Keratinocyte (primary cell): ENCODE results near the gene SH3GLB1. TPM values are rescaled to one million over a fixed set of nuclear protein-coding genes. Genes with fewer than 3 reads are reported as not detected.

ENCODE experiments used
- DNase-seq: peaks from one replicate; pipeline ENCODE4 v3.0.0-alpha.2; 2011; ENCODE audit warnings: low read depth, missing footprints, low spot score
- FAIRE-seq: peaks from 2 replicates; lab custom pipeline; 2011; peaks lifted over from hg19 to GRCh38; lab: Jason Lieb, UNC
- H2AFZ ChIP-seq: 2 replicates; pipeline ENCODE4 v1.6.0; 2012; ENCODE audit warnings: low read length, control low read depth, inconsistent platforms; ENCODE audit not compliant: control insufficient read depth
- H3K27ac ChIP-seq: 2 replicates; pipeline ENCODE4 v1.5.1; 2011; ENCODE audit warnings: low read length; ENCODE audit not compliant: control insufficient read depth, insufficient read depth
- H3K27me3 ChIP-seq: 3 replicates; pipeline ENCODE4 v1.6.0; 2011; ENCODE audit warnings: low read length; ENCODE audit not compliant: control insufficient read depth, insufficient read depth; ENCODE audit errors: extremely low read depth
- H3K36me3 ChIP-seq, 2 experiments: 2 replicates in 1 of 2; 3 replicates in 1 of 2; pipeline ENCODE4 v1.5.1; 2011; ENCODE audit warnings: low read length in 2 of 2, mild to moderate bottlenecking in 1 of 2; ENCODE audit not compliant: control insufficient read depth in 2 of 2, insufficient read depth in 2 of 2; ENCODE audit errors: extremely low read depth in 1 of 2
- H3K4me1 ChIP-seq: 3 replicates; pipeline ENCODE4 v1.5.1; 2011; ENCODE audit warnings: low read length; ENCODE audit not compliant: control insufficient read depth, insufficient read depth; ENCODE audit errors: extremely low read depth
- H3K4me2 ChIP-seq: 3 replicates; pipeline ENCODE4 v1.6.0; 2011; ENCODE audit warnings: low read depth, low read length; ENCODE audit not compliant: control insufficient read depth, insufficient read depth; ENCODE audit errors: extremely low read depth
- H3K4me3 ChIP-seq, 3 experiments: fragments of 200-600 bp in 1 of 3; sonication (generic) in 1 of 3; 2 replicates in 2 of 3; 3 replicates in 1 of 3; pipeline ENCODE4 v1.5.1; 2011 to 2016; ENCODE audit warnings: low read length in 3 of 3, mild to moderate bottlenecking in 3 of 3, control low read depth in 2 of 3, inconsistent platforms in 1 of 3, low read depth in 1 of 3, mixed read lengths in 1 of 3, mixed run types in 1 of 3, moderate library complexity in 1 of 3; ENCODE audit not compliant: control insufficient read depth in 2 of 3, insufficient read depth in 2 of 3; ENCODE audit errors: extremely low read depth in 1 of 3
- H3K79me2 ChIP-seq: 2 replicates; pipeline ENCODE4 v1.6.0; 2012; ENCODE audit warnings: low read length; ENCODE audit not compliant: control insufficient read depth, insufficient read depth
- H3K9ac ChIP-seq: 3 replicates; pipeline ENCODE4 v1.6.0; 2011; ENCODE audit warnings: low read length; ENCODE audit not compliant: control insufficient read depth, insufficient read depth; ENCODE audit errors: extremely low read depth
- H3K9me1 ChIP-seq: 3 replicates; pipeline ENCODE4 v1.6.0; 2011; ENCODE audit warnings: low read length; ENCODE audit not compliant: control insufficient read depth, insufficient read depth; ENCODE audit errors: extremely low read depth
- H3K9me3 ChIP-seq: 2 replicates; pipeline ENCODE4 v1.5.1; 2012; ENCODE audit warnings: low read depth, low read length; ENCODE audit not compliant: control insufficient read depth
- H4K20me1 ChIP-seq: 3 replicates; pipeline ENCODE4 v1.6.0; 2011; ENCODE audit warnings: low read length; ENCODE audit not compliant: control insufficient read depth, insufficient read depth; ENCODE audit errors: extremely low read depth
- CTCF ChIP-seq, 3 experiments: IDR thresholded peaks in 1 of 3; conservative IDR thresholded peaks in 1 of 3; optimal IDR thresholded peaks in 1 of 3; 2 replicates in 2 of 3; 3 replicates in 1 of 3; pipeline versions ENCODE3 to v1.5.1; 2011; ENCODE audit warnings: low read length in 3 of 3, mild to moderate bottlenecking in 3 of 3, moderate library complexity in 2 of 3, control low read depth in 1 of 3, inconsistent platforms in 1 of 3; ENCODE audit not compliant: insufficient read depth in 2 of 3; ENCODE audit errors: extremely low read depth in 1 of 3
- EZH2 ChIP-seq: IDR thresholded peaks from one replicate; pipeline ENCODE4 v1.6.1; 2012; ENCODE audit warnings: inconsistent platforms, mild to moderate bottlenecking, low read length, moderate library complexity
- dilution Hi-C: fragments of 300-500 bp; cut with MboI; formaldehyde crosslinking; loops from one replicate; pipeline ENCODE4 v1.7.0; 2020; ENCODE audit warnings: low sequenced_read_pairs; ENCODE audit not compliant: extremely low pct_ligation_motif_present
- polyA plus RNA-seq, 5 experiments: library from polyadenylated mRNA; depleted of rRNA in 3 of 5; stranded (reverse) in 3 of 5; stranded (forward) in 1 of 5; unstranded in 1 of 5; fragments of >200 nt; gene quantifications; 1 replicate in 1 of 5; 2 replicates in 3 of 5; 3 replicates in 1 of 5; pipeline versions ENCODE4 v1.2.1 to v1.2.3, GENCODE V29; 2011 to 2012; ENCODE audit warnings: missing spikeins in 2 of 5, low read depth in 1 of 5, low replicate concordance in 1 of 5

SH3GLB1 gene
- polyA plus RNA-seq, 1 donor (not counting 4 experiments of a cell fraction or from before 2014, with no cell fraction given): 77.1 TPM

- dilution Hi-C loops: no loop called here
- FAIRE-seq: no peak
- Histone ChIP-seq H3K9ac (no peak overlapping the region), H3K27ac (no peak overlapping the region), H3K9me3 (no peaks in the 10 kb centered on the region), H4K20me1 (no peaks in the 10 kb centered on the region), H3K36me3 (no peaks in the 10 kb centered on the region), H3K4me3 (no peak overlapping the region), H3K27me3 (no peaks in the 10 kb centered on the region), H3K4me1 (peaks cover 49% of the 10 kb centered on the region), H3K79me2 (no peaks in the 10 kb centered on the region), H3K9me1 (no peaks in the 10 kb centered on the region), H3K4me2 (no peak overlapping the region), H2AFZ (no peak overlapping the region)
- DNase-seq: no peak
- TF ChIP-seq EZH2 (no peak), CTCF (optimal IDR thresholded peaks at IDR 0.05 in 1 of 3, IDR thresholded peaks at IDR 0.05 in 1 of 3, conservative IDR thresholded peaks at IDR 0.05 in 1 of 3; ENCODE audit: extremely low read depth in 1 of 3, insufficient read depth in 2 of 3, low read length in 3 of 3) (no peak)
Measured at GRCh38 chr1:86776108-86776507, 71.7 kb downstream of the SH3GLB1 start.

GRCh38 chr1:86778569-86779239 is 74.3 kb downstream of the SH3GLB1 start:
- Histone ChIP-seq H4K20me1 (no peaks in the 10 kb centered on the region), H3K9ac (no peak overlapping the region), H3K27ac (peak overlapping the region; percentile 59), H3K4me2 (no peak overlapping the region), H2AFZ (peak overlapping the region; percentile 84), H3K9me3 (no peaks in the 10 kb centered on the region), H3K36me3 (no peaks in the 10 kb centered on the region), H3K9me1 (no peaks in the 10 kb centered on the region), H3K79me2 (no peaks in the 10 kb centered on the region), H3K4me1 (peaks cover 41% of the 10 kb centered on the region), H3K4me3 (no peak overlapping the region), H3K27me3 (no peaks in the 10 kb centered on the region)
- DNase-seq: no peak
- TF ChIP-seq EZH2 (no peak), CTCF (optimal IDR thresholded peaks at IDR 0.05 in 1 of 3, IDR thresholded peaks at IDR 0.05 in 1 of 3, conservative IDR thresholded peaks at IDR 0.05 in 1 of 3; ENCODE audit: extremely low read depth in 1 of 3, insufficient read depth in 2 of 3, low read length in 3 of 3) (no peak)
- FAIRE-seq: peak; percentile 59
- dilution Hi-C loops: no loop called here
